GM19240 (cell line): ENCODE measurements around the gene ZNRF3.
"Not testable (repeated sequence)": the region's sequence is repeated elsewhere in the genome, so short reads cannot be mapped to it uniquely, and the experiment has no call there.

Experiments
- DNase-seq: peaks from one replicate; pipeline ENCODE4 v3.0.0; 2011; ENCODE audit warnings: low spot score; ENCODE audit not compliant: insufficient read length

Gene ZNRF3

GRCh38 chr22:28905256-28905832 lies 22.0 kb downstream of the ZNRF3 start:
- DNase-seq = no peak

- no peak for DNase-seq
These were observed 22.9 kb downstream of the ZNRF3 start for GRCh38 chr22:28906312-28906711.

- DNase-seq = no peak
These were observed 24.1 kb downstream of the ZNRF3 start for GRCh38 chr22:28907311-28908008.

- DNase-seq = not testable (repeated sequence)
These were observed 25.4 kb downstream of the ZNRF3 start for GRCh38 chr22:28908810-28909209.

GRCh38 chr22:28909375-28909774 lies 26.0 kb downstream of the ZNRF3 start:
- DNase-seq = no peak

GRCh38 chr22:28910569-28911303 lies 27.4 kb downstream of the ZNRF3 start:
- no peak for DNase-seq

GRCh38 chr22:28911304-28911690 lies 27.9 kb downstream of the ZNRF3 start:
- no peak for DNase-seq

- no peak for DNase-seq
These were observed 28.7 kb downstream of the ZNRF3 start for GRCh38 chr22:28911777-28912669.

- DNase-seq = no peak
These were observed 30.8 kb downstream of the ZNRF3 start for GRCh38 chr22:28914201-28914600.

GRCh38 chr22:28915969-28916368 lies 32.6 kb downstream of the ZNRF3 start:
- no peak for DNase-seq

- DNase-seq = no peak
These were observed 34.6 kb downstream of the ZNRF3 start for GRCh38 chr22:28917747-28918549.

GRCh38 chr22:28918550-28919271 lies 35.3 kb downstream of the ZNRF3 start:
- DNase-seq = no peak

GRCh38 chr22:28920757-28921584 lies 37.6 kb downstream of the ZNRF3 start:
- no peak for DNase-seq

GRCh38 chr22:28921585-28921879 lies 38.2 kb downstream of the ZNRF3 start:
- DNase-seq = no peak

GRCh38 chr22:28922540-28923244 lies 39.3 kb downstream of the ZNRF3 start:
- no peak for DNase-seq

GRCh38 chr22:28923826-28924732 lies 40.7 kb downstream of the ZNRF3 start:
- DNase-seq = no peak

GRCh38 chr22:28925916-28926315 lies 42.5 kb downstream of the ZNRF3 start:
- no peak for DNase-seq

GRCh38 chr22:28927630-28928029 lies 44.3 kb downstream of the ZNRF3 start:
- DNase-seq = no peak
